ENCODE measurements around the gene FLNB.

DNA sequence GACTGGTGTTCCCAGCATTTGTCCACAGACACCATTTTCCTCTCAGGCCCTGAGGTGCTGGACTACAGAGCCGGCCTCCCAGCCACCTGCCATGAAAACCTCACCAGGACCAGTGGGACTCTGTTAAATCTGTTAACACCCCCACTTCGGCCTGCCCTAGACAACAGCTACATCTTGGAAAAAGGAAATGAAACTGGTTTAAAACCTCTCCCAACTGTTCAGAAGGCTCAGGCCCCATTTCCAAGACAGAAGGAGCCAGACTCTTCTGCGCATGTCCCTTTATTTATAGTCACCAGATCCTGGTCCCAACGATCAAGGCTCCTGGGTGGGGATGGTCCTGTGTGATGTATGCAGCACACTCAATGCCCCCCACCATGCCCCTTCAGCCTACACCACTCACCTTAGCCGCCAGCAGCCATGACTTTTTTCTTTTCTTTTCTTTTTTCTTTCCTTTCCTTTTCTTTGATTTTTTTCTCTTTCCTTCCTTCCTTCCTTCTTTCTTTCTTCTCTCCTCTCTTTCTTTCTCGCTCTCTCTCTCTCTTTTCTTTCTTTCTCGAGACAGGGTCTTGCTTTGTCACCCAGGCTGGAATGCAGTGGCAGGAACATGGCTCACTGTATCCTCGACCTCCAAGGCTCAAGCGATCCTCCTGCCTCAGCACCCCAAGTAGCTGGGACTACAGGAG, 25.5 kb upstream of the FLNB start:
- TF ChIP-seq EZH2 (IDR thresholded peaks at IDR 0.05; ENCODE audit: insufficient read depth, poor library complexity, severe bottlenecking) (no peak), EZH2phosphoT487 (IDR thresholded peaks at IDR 0.05; ENCODE audit: insufficient read depth, low read depth) (no peak)

Data from GM23248 (cell line).